CD4-positive, alpha-beta memory T cell (primary cell): ENCODE data around the gene ABCA8. TPM values are rescaled to one million over a fixed set of nuclear protein-coding genes. Genes with fewer than 3 reads are reported as not detected.
"Not testable (repeated sequence)": the region's sequence is repeated elsewhere in the genome, so short reads cannot be mapped to it uniquely, and the experiment has no call there.

Experiments
- CTCF ChIA-PET: fragments of 350-600 bp; sonication (Branson Sonifier 250); formaldehyde crosslinking; loops from one replicate; lab custom pipeline; 2021; ENCODE audit warnings: inconsistent platforms; ENCODE audit not compliant: partially characterized antibody; lab: Charles Lee
- POLR2A ChIA-PET: fragments of 350-600 bp; sonication (Branson Sonifier 250); formaldehyde crosslinking; loops from one replicate; lab custom pipeline; 2021; ENCODE audit not compliant: partially characterized antibody; lab: Charles Lee
- DNase-seq, 5 donors: peaks; one replicate each; pipeline versions ENCODE4 v3.0.0 to v3.0.0-alpha.2; 2020 to 2022; ENCODE audit warnings: mixed read lengths in 1 of 5
- H3K27ac ChIP-seq: one replicate; pipeline ENCODE4 v1.7.0; 2013; ENCODE audit warnings: low read depth, low read length
- H3K27me3 ChIP-seq: 2 replicates; pipeline ENCODE4 v1.7.0; 2013; ENCODE audit warnings: mild to moderate bottlenecking, low read length, moderate library complexity; ENCODE audit not compliant: insufficient read depth
- H3K36me3 ChIP-seq: 2 replicates; pipeline ENCODE4 v1.7.0; 2013; ENCODE audit warnings: mild to moderate bottlenecking, low read length, moderate library complexity; ENCODE audit not compliant: insufficient read depth
- H3K4me1 ChIP-seq: 2 replicates; pipeline ENCODE4 v1.7.0; 2013; ENCODE audit warnings: mild to moderate bottlenecking, low read length, moderate library complexity; ENCODE audit not compliant: insufficient read depth
- H3K4me3 ChIP-seq, 2 donors: one replicate each; pipeline ENCODE4 v1.7.0; 2013; ENCODE audit warnings: low read length in 2 of 2, mild to moderate bottlenecking in 1 of 2
- H3K9me3 ChIP-seq, 2 donors: one replicate each; pipeline ENCODE4 v1.7.0; 2013; ENCODE audit warnings: low read length in 2 of 2, control low read depth in 1 of 2; ENCODE audit not compliant: control insufficient read depth in 1 of 2
- H3K27ac Mint-ChIP-seq, 7 donors: one replicate each; pipeline ENCODE4 v1.8.0; 2020 to 2021; ENCODE audit warnings: mixed read lengths in 7 of 7, mild to moderate bottlenecking in 6 of 7, inconsistent platforms in 3 of 7, moderate library complexity in 3 of 7
- H3K27me3 Mint-ChIP-seq, 2 donors: one replicate each; pipeline ENCODE4 v1.8.0; 2020 to 2021; ENCODE audit warnings: mixed read lengths in 2 of 2
- H3K36me3 Mint-ChIP-seq, 2 donors: one replicate each; pipeline ENCODE4 v1.8.0; 2020 to 2021; ENCODE audit warnings: mixed read lengths in 2 of 2, inconsistent platforms in 1 of 2, mild to moderate bottlenecking in 1 of 2
- H3K4me1 Mint-ChIP-seq, 4 donors: one replicate each; pipeline ENCODE4 v1.8.0; 2020 to 2021; ENCODE audit warnings: mixed read lengths in 4 of 4, mild to moderate bottlenecking in 1 of 4
- H3K4me3 Mint-ChIP-seq, 8 donors: one replicate each; pipeline ENCODE4 v1.8.0; 2020 to 2021; ENCODE audit warnings: mixed read lengths in 8 of 8, mild to moderate bottlenecking in 7 of 8, moderate library complexity in 6 of 8, inconsistent platforms in 3 of 8
- H3K9me3 Mint-ChIP-seq, 8 donors: one replicate each; pipeline ENCODE4 v1.8.0; 2020 to 2021; ENCODE audit warnings: mixed read lengths in 8 of 8, mild to moderate bottlenecking in 5 of 8, inconsistent platforms in 3 of 8, moderate library complexity in 1 of 8
- intact Hi-C: fragments of 100-400 bp; cut with micrococcal nuclease; formaldehyde crosslinking; loops from one replicate; pipeline ENCODE4 v1.15.1; 2023
- polyA plus RNA-seq, 2 donors: library from polyadenylated mRNA; unstranded; fragments of 300-500 nt; fragmentation: Illumina TruSeq; gene quantifications; one replicate each; pipeline ENCODE4 v1.2.3, GENCODE V29; 2021
- total RNA-seq, 2 experiments: library from RNA; stranded (reverse); gene quantifications; one replicate each; pipeline ENCODE4 v1.2.3, GENCODE V29; 2021

Gene ABCA8
- total and polyA plus RNA-seq, 4 experiments from 2014 or later: not detected

DNA sequence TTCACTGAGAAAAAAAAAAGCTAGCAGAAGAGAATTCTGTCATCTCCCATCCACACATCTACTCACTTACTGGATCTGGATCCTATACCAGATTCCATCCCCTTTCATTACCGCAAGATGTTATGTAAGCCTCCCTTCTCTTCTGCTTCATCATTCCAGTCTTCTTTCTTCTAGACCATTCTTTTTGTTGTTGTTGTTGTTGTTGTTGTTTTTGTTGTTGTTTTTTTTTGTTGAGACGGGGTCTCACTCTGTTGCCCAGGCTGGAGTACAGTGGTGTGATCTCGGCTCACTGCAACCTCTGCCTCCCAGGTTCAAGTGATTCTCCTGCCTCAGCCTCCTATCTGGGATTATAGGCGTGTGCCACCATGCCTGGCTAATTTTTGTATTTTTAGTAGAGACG lies 131.0 kb downstream of the ABCA8 start:
- H3K27me3 ChIP-seq, H3K9me3 Mint-ChIP-seq, H3K36me3 Mint-ChIP-seq, DNase-seq, H3K27ac Mint-ChIP-seq, H3K4me1 ChIP-seq, POLR2A ChIA-PET, H3K4me3 ChIP-seq, intact Hi-C loops, H3K27ac ChIP-seq, CTCF ChIA-PET, H3K36me3 ChIP-seq, H3K9me3 ChIP-seq, H3K4me3 Mint-ChIP-seq, H3K4me1 Mint-ChIP-seq: not testable (repeated sequence)
- peaks cover 9 to 11% of the 10 kb centered on the region in 2 donors for H3K27me3 Mint-ChIP-seq

DNA sequence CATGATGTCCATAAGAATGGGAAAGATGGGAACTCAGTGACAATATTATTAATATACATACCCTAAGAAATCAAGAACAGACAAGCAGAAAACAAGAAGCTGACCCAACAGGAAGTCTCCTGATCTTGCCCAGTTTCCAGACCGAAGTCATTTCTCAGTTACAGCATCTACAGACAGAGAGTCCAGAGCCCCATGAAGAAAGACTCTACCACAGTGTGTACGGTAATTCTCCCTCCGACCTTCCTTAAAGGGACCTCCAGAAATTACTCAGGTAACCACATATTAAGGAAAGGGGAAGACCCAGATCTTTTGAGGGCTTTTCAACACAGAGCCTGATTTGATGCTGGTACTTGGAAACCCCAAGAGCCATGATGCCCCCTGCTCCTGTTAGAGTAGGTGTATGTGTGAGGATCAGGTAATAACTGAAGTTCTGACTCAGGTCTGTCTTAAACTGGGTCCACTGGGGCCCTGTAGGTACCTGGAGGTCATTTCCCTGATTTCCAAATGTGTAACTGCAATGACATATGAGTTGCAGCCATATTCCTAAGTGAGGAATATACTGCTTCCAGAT lies 132.4 kb downstream of the ABCA8 start:
- Mint-ChIP-seq H3K9me3 (no peaks in the 10 kb centered on the region), H3K27ac (no peak overlapping the region), H3K4me3 (no peak overlapping the region), H3K4me1 (no peaks in the 10 kb centered on the region), H3K36me3 (no peaks in the 10 kb centered on the region), H3K27me3 (peaks cover 7 to 9% of the 10 kb centered on the region in 2 donors)
- Histone ChIP-seq H3K9me3 (no peaks in the 10 kb centered on the region), H3K4me1 (no peaks in the 10 kb centered on the region), H3K4me3 (no peak overlapping the region), H3K36me3 (no peaks in the 10 kb centered on the region), H3K27me3 (no peaks in the 10 kb centered on the region), H3K27ac (no peak overlapping the region)
- ChIA-PET POLR2A (no interaction called here), CTCF (no interaction called here)
- DNase-seq: no peak
- intact Hi-C loops: no loop called here

DNA sequence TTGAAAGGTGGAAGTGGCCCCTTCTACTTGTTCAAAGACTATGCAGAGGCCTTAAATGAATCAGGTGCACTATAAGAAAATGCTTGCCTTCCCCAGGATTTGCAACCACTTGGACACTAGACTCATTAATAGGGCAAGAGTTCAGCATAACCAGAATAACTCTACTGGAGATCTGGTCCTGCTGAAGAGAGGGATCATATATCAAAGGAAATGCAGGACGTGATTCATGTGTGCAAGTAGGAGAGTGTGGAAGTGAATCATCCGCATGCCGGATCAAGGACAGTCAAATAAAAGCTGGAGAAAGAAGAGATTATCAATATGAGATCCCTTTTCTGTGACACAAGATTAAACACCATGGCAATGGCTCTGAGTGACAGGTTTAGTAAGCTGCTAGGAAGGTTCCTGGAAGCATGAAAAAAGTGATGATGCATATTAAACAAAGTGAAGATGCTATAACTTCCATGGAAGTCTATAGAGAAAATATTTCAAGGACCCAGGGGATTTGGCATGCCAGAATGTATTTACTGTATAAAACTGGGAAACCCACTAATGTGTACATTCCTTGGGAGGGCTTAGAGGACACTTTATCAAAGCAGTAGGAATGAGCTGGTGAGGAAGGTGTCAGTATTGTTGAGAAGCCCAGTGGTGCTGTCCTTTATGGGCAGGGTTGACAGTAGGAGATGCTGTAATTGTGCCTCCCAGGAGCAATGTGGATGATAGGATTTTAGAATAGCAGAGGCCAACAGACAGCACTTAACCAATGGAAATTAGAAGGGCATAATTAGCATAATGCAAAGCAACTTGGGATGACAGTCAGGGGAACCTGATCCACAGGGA lies 133.1 kb downstream of the ABCA8 start:
- Histone ChIP-seq H3K36me3 (no peaks in the 10 kb centered on the region), H3K27me3 (no peaks in the 10 kb centered on the region), H3K4me3 (no peak overlapping the region), H3K4me1 (no peaks in the 10 kb centered on the region), H3K27ac (no peak overlapping the region), H3K9me3 (no peaks in the 10 kb centered on the region)
- Mint-ChIP-seq H3K27ac (no peak overlapping the region), H3K27me3 (peaks cover 7 to 12% of the 10 kb centered on the region in 2 donors), H3K9me3 (no peaks in the 10 kb centered on the region), H3K4me3 (no peak overlapping the region), H3K4me1 (no peaks in the 10 kb centered on the region), H3K36me3 (no peaks in the 10 kb centered on the region)
- CTCF ChIA-PET: no interaction called here
- POLR2A ChIA-PET: no interaction called here
- intact Hi-C loops: no loop called here
- no peak for DNase-seq

DNA sequence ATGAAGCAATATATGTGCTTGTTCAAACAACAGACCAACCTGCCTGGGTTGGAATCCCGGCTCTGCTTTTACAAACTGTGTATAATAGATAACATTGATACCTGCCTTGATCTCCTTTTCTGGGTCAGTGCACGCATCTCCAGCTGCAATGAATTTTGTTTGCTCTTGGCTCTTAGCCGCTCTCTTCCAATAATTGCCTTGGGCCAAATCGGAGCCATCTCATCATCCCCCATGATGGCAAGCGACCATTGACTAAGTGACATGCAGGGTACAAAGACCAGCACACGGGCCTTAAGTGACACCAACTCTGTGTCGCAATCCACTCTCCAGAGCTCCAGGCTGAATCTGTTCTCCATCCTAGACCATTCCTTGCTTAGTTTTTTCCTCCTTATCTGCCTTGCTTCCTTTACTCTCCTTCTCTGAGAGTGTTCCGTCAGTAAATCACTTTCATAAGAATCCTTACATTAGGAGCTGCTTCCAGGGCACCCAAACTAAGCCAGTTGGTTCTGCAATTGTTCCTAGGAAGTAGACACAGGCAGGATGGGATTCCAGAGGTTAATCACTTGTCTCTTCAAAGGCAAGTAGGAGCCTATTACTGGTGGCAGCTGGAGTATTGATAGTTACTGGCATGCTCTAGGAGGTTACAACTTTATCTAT lies 134.2 kb downstream of the ABCA8 start:
- no peak overlapping the region for H3K27ac Mint-ChIP-seq
- intact Hi-C loops: no loop called here
- H3K4me1 Mint-ChIP-seq: no peaks in the 10 kb centered on the region
- no peaks in the 10 kb centered on the region for H3K9me3 ChIP-seq
- H3K27me3 ChIP-seq: no peaks in the 10 kb centered on the region
- H3K36me3 ChIP-seq: no peaks in the 10 kb centered on the region
- no peak for DNase-seq
- no peak overlapping the region for H3K27ac ChIP-seq
- peaks cover 9 to 13% of the 10 kb centered on the region in 2 donors for H3K27me3 Mint-ChIP-seq
- no peaks in the 10 kb centered on the region for H3K9me3 Mint-ChIP-seq
- ChIA-PET POLR2A (no interaction called here), CTCF (no interaction called here)
- no peaks in the 10 kb centered on the region for H3K4me1 ChIP-seq
- no peak overlapping the region for H3K4me3 Mint-ChIP-seq
- no peak overlapping the region for H3K4me3 ChIP-seq
- H3K36me3 Mint-ChIP-seq: no peaks in the 10 kb centered on the region

DNA sequence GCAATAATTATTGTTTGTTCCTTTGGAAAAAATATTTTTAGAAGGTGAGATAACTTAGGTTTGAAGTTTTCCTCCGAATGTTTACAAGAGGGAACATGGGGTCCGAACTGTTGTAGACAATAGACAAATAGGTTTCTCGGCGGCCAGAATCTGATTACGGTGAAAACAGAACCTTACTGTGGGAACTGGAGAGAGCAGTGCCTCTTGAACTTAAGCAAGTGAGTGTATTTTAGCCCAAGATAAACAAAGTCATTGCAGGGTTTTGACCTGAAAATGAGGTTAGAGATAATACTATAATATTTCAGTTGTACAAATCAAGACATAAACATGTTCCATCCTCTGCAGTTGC lies 134.7 kb downstream of the ABCA8 start:
- POLR2A ChIA-PET: no interaction called here
- intact Hi-C loops: no loop called here
- no peak for DNase-seq
- Histone ChIP-seq H3K36me3 (no peaks in the 10 kb centered on the region), H3K27ac (no peak overlapping the region), H3K27me3 (no peaks in the 10 kb centered on the region), H3K4me3 (no peak overlapping the region), H3K9me3 (no peaks in the 10 kb centered on the region), H3K4me1 (no peaks in the 10 kb centered on the region)
- CTCF ChIA-PET: no interaction called here
- no peaks in the 10 kb centered on the region for H3K36me3 Mint-ChIP-seq
- no peaks in the 10 kb centered on the region for H3K4me1 Mint-ChIP-seq
- H3K4me3 Mint-ChIP-seq: no peak overlapping the region
- H3K27ac Mint-ChIP-seq: no peak overlapping the region
- peaks cover 0 to 1% (median 0%) of the 10 kb centered on the region in 8 donors for H3K9me3 Mint-ChIP-seq
- peaks cover 8 to 13% of the 10 kb centered on the region in 2 donors for H3K27me3 Mint-ChIP-seq

DNA sequence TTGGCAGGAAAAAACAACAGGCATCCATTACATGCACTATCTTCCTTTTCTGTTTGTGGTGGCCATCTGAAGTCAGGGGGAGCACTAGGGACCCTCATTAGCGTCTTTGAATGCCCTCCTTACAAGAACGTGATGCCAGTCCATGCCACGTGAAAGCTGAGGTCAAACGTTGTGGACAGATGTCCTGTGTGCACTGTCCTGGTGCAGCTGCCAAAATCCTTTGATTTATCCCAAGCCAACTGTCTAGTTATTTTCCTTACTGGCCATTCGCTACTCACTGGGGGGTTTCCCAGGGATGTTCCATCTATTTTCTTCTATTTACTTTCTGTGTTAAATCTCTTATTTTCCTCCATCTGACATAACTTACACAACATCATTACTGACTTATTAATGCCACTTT lies 135.7 kb downstream of the ABCA8 start:
- intact Hi-C loops: no loop called here
- Mint-ChIP-seq H3K36me3 (no peaks in the 10 kb centered on the region), H3K4me1 (no peaks in the 10 kb centered on the region), H3K9me3 (peaks cover 0 to 1% (median 0%) of the 10 kb centered on the region in 8 donors), H3K27me3 (peaks cover 8 to 13% of the 10 kb centered on the region in 2 donors), H3K27ac (no peak overlapping the region), H3K4me3 (no peak overlapping the region)
- ChIA-PET CTCF (no interaction called here), POLR2A (no interaction called here)
- Histone ChIP-seq H3K4me3 (no peak overlapping the region), H3K4me1 (no peaks in the 10 kb centered on the region), H3K36me3 (no peaks in the 10 kb centered on the region), H3K9me3 (no peaks in the 10 kb centered on the region), H3K27ac (no peak overlapping the region), H3K27me3 (no peaks in the 10 kb centered on the region)
- DNase-seq: no peak
